MM.1S (cell line): ENCODE measurements around the gene GMPS.

Experiments used
- DNase-seq: peaks from one replicate; pipeline ENCODE4 v3.0.0-alpha.2; 2015
- H2AFZ ChIP-seq: fragments of 300-600 bp; sonication (generic); 2 replicates; pipeline ENCODE4 v1.6.0; 2016; ENCODE audit warnings: antibody characterized with exemption, low read length
- H3F3A ChIP-seq: fragments of 300-600 bp; sonication (generic); 2 replicates; pipeline ENCODE4 v1.6.1; 2016; ENCODE audit warnings: mild to moderate bottlenecking, antibody characterized with exemption, low read length, moderate library complexity, mixed read lengths; ENCODE audit not compliant: insufficient read depth
- H3K27ac ChIP-seq: fragments of 300-600 bp; sonication (generic); 2 replicates; pipeline ENCODE4 v1.5.1; 2016; ENCODE audit warnings: mild to moderate bottlenecking, low read length
- H3K27me3 ChIP-seq: fragments of 300-600 bp; sonication (generic); replicated peaks from 2 replicates; pipeline ENCODE4 v1.6.0; 2016; ENCODE audit warnings: low read length; ENCODE audit not compliant: insufficient read depth
- H3K36me3 ChIP-seq: fragments of 300-600 bp; sonication (generic); replicated peaks from 2 replicates; pipeline ENCODE4 v1.6.1; 2016; ENCODE audit warnings: mild to moderate bottlenecking, low read length, mixed read lengths; ENCODE audit not compliant: insufficient read depth
- H3K4me1 ChIP-seq: fragments of 300-600 bp; sonication (generic); 2 replicates; pipeline ENCODE4 v1.6.1; 2016; ENCODE audit warnings: low read length, mixed read lengths
- H3K4me2 ChIP-seq: fragments of 300-600 bp; sonication (generic); 2 replicates; pipeline ENCODE4 v1.6.0; 2016; ENCODE audit warnings: low read depth, low read length
- H3K4me3 ChIP-seq: fragments of 300-600 bp; sonication (generic); 2 replicates; pipeline ENCODE4 v1.5.1; 2016; ENCODE audit warnings: low read length, mixed read lengths
- H3K79me2 ChIP-seq: fragments of 300-600 bp; sonication (generic); 2 replicates; pipeline ENCODE4 v1.6.1; 2016; ENCODE audit warnings: mixed run types, low read length, mixed read lengths
- H3K9ac ChIP-seq: fragments of 300-600 bp; sonication (generic); 2 replicates; pipeline ENCODE4 v1.6.1; 2016; ENCODE audit warnings: low read length, mixed read lengths
- H3K9me2 ChIP-seq: fragments of 300-600 bp; sonication (generic); replicated peaks from 2 replicates; pipeline ENCODE4 v1.6.1; 2016; ENCODE audit warnings: mild to moderate bottlenecking, low read length, mixed read lengths; ENCODE audit not compliant: insufficient read depth
- H3K9me3 ChIP-seq: fragments of 300-600 bp; sonication (generic); replicated peaks from 2 replicates; pipeline ENCODE4 v1.6.1; 2016; ENCODE audit warnings: mild to moderate bottlenecking, low read length, mixed read lengths; ENCODE audit not compliant: insufficient read depth
- H4K20me1 ChIP-seq: fragments of 300-600 bp; sonication (generic); 2 replicates; pipeline ENCODE4 v1.6.1; 2016; ENCODE audit warnings: mild to moderate bottlenecking, low read length, moderate library complexity, mixed read lengths; ENCODE audit not compliant: insufficient read depth
- CTCF ChIP-seq: fragments of 300-600 bp; sonication (generic); IDR thresholded peaks from 2 replicates; pipeline ENCODE4 v1.5.1; 2016; ENCODE audit warnings: antibody characterized with exemption, low read length, mixed read lengths
- EZH2 ChIP-seq: fragments of 300-600 bp; sonication (generic); optimal IDR thresholded peaks from 2 replicates; pipeline ENCODE3; 2017; ENCODE audit warnings: low read depth, mild to moderate bottlenecking, antibody characterized with exemption, low read length, mixed read lengths
- EZH2phosphoT487 ChIP-seq: fragments of 300-600 bp; sonication (generic); IDR thresholded peaks from 2 replicates; pipeline ENCODE4 v1.6.1; 2018; ENCODE audit warnings: antibody characterized with exemption, low read length

GMPS gene

GRCh38 chr3:155908086-155908485 lies 37.6 kb downstream of the GMPS start:
- Histone ChIP-seq H3K79me2 (no peaks in the 10 kb centered on the region), H3K4me3 (no peak overlapping the region), H3K9ac (no peak overlapping the region), H3K36me3 (peaks cover 10% of the 10 kb centered on the region; the same call in 1 of the 2 replicates), H3K4me2 (no peak overlapping the region), H3K4me1 (no peaks in the 10 kb centered on the region), H4K20me1 (0 out of 2 replicates have a peak, but pooled peaks cover under 1% of the 10 kb centered on the region), H3K27ac (no peak overlapping the region), H3F3A (0 out of 2 replicates have a peak, but pooled peaks cover 3% of the 10 kb centered on the region), H3K9me3 (no peaks in the 10 kb centered on the region), H3K27me3 (no peaks in the 10 kb centered on the region), H3K9me2 (no peaks in the 10 kb centered on the region), H2AFZ (no peak overlapping the region)
- no peak for DNase-seq
- TF ChIP-seq EZH2 (no peak), EZH2phosphoT487 (no peak), CTCF (no peak)

GRCh38 chr3:155908605-155909004 lies 38.2 kb downstream of the GMPS start:
- TF ChIP-seq EZH2 (no peak), EZH2phosphoT487 (no peak), CTCF (no peak)
- no peaks in the 10 kb centered on the region for H3K9me3 ChIP-seq
- no peak overlapping the region for H3K27ac ChIP-seq
- no peaks in the 10 kb centered on the region for H3K79me2 ChIP-seq
- 0 out of 2 replicates have a peak, but pooled peaks cover 3% of the 10 kb centered on the region for H3F3A ChIP-seq
- H4K20me1 ChIP-seq = no peaks in the 10 kb centered on the region
- H3K4me3 ChIP-seq = no peak overlapping the region
- no peaks in the 10 kb centered on the region for H3K4me1 ChIP-seq
- H2AFZ ChIP-seq = no peak overlapping the region
- peaks cover 10% of the 10 kb centered on the region; the same call in 1 of the 2 replicates for H3K36me3 ChIP-seq
- no peak overlapping the region for H3K4me2 ChIP-seq
- DNase-seq = no peak
- no peak overlapping the region for H3K9ac ChIP-seq
- no peaks in the 10 kb centered on the region for H3K9me2 ChIP-seq
- H3K27me3 ChIP-seq = no peaks in the 10 kb centered on the region

- no peaks in the 10 kb centered on the region for H3K79me2 ChIP-seq
- H3K4me2 ChIP-seq = no peak overlapping the region
- DNase-seq = no peak
- H3K27me3 ChIP-seq = no peaks in the 10 kb centered on the region
- H4K20me1 ChIP-seq = no peaks in the 10 kb centered on the region
- no peaks in the 10 kb centered on the region for H3F3A ChIP-seq
- no peak for TF ChIP-seq CTCF
- no peak for TF ChIP-seq EZH2
- no peak for TF ChIP-seq EZH2phosphoT487
- no peak overlapping the region for H3K27ac ChIP-seq
- H3K9ac ChIP-seq = no peak overlapping the region
- no peak overlapping the region for H3K4me3 ChIP-seq
- no peaks in the 10 kb centered on the region for H3K9me3 ChIP-seq
- H3K4me1 ChIP-seq = no peaks in the 10 kb centered on the region
- H3K9me2 ChIP-seq = no peaks in the 10 kb centered on the region
- peaks cover 6% of the 10 kb centered on the region for H3K36me3 ChIP-seq
- H2AFZ ChIP-seq = no peak overlapping the region
Observed at GRCh38 chr3:155912090-155912489, 41.6 kb downstream of the GMPS start.
